Fibroblast of lung (primary cell): ENCODE measurements around the gene ERICH6B.

Experiments used
- CTCF ChIP-seq, 2 donors: IDR thresholded peaks in 1 of 2; conservative IDR thresholded peaks in 1 of 2; 1 replicate in 1 of 2; 2 replicates in 1 of 2; pipeline ENCODE4 v1.5.1; 2011 to 2012; ENCODE audit warnings: low read length in 2 of 2, control low read depth in 1 of 2, inconsistent platforms in 1 of 2, low read depth in 1 of 2, mild to moderate bottlenecking in 1 of 2
- EZH2 ChIP-seq: IDR thresholded peaks from 2 replicates; pipeline ENCODE4 v1.5.1; 2012; ENCODE audit warnings: low read length, control low read depth, mild to moderate bottlenecking; ENCODE audit errors: missing control alignments

- TF ChIP-seq EZH2 (no peak), CTCF (conservative IDR thresholded peaks at IDR 0.05 in 1 of 2, IDR thresholded peaks at IDR 0.05 in 1 of 2; ENCODE audit: low read depth in 1 of 2, low read length in 2 of 2) (peak; percentile 45 to 54)
Measured at GRCh38 chr13:45623516-45624090, 8.1 kb upstream of the ERICH6B start.
